Fibroblast of the aortic adventitia (primary cell): ENCODE data around the gene TSHZ2. TPM values are rescaled to one million over a fixed set of nuclear protein-coding genes. Genes with fewer than 3 reads are reported as not detected.
"Not testable (repeated sequence)": the region's sequence is repeated elsewhere in the genome, so short reads cannot be mapped to it uniquely, and the experiment has no call there.

Experiments used
- DNase-seq: peaks from one replicate; pipeline ENCODE4 v3.0.0-alpha.2; 2010; ENCODE audit warnings: low read depth
- H3K4me3 ChIP-seq: 2 replicates; pipeline ENCODE4 v1.5.1; 2011; ENCODE audit warnings: low read depth, mild to moderate bottlenecking, control low read depth, low read length, moderate library complexity
- CTCF ChIP-seq: IDR thresholded peaks from 2 replicates; pipeline ENCODE4 v1.5.1; 2011; ENCODE audit warnings: mild to moderate bottlenecking, low read length, control low read depth, inconsistent platforms; ENCODE audit not compliant: insufficient read depth
- total RNA-seq: library from RNA; depleted of rRNA; stranded (reverse); fragments of >200 nt; gene quantifications from 2 replicates; pipeline ENCODE4 v1.2.3, GENCODE V29; 2012; ENCODE audit warnings: low replicate concordance

The TSHZ2 gene
- total RNA-seq, 1 donor: 6.9 TPM

GRCh38 chr20:53463101-53463972 is 491.2 kb downstream of the TSHZ2 start:
- TF ChIP-seq CTCF: no peak
- no peak for DNase-seq
- no peak overlapping the region for H3K4me3 ChIP-seq

- H3K4me3 ChIP-seq: no peak overlapping the region
- DNase-seq: no peak
- TF ChIP-seq CTCF: no peak
Observed at GRCh38 chr20:53466279-53466678, 494.1 kb downstream of the TSHZ2 start.

GRCh38 chr20:53468587-53468986 is 496.4 kb downstream of the TSHZ2 start:
- no peak for TF ChIP-seq CTCF

GRCh38 chr20:53472859-53473258 is 500.7 kb downstream of the TSHZ2 start:
- DNase-seq: not testable (repeated sequence)

More at GRCh38 chr20:53468587-53468986, 496.4 kb downstream of the TSHZ2 start:
- H3K4me3 ChIP-seq: no peak overlapping the region
- no peak for DNase-seq

GRCh38 chr20:53480913-53481312 is 508.8 kb downstream of the TSHZ2 start:
- no peak for DNase-seq
- no peak overlapping the region for H3K4me3 ChIP-seq
- no peak for TF ChIP-seq CTCF

More at GRCh38 chr20:53472859-53473258, 500.7 kb downstream of the TSHZ2 start:
- H3K4me3 ChIP-seq: not testable (repeated sequence)

- TF ChIP-seq CTCF: no peak
- no peak overlapping the region for H3K4me3 ChIP-seq
- DNase-seq: no peak
Observed at GRCh38 chr20:53487461-53488200, 515.5 kb downstream of the TSHZ2 start.

GRCh38 chr20:53488775-53489272 is 516.7 kb downstream of the TSHZ2 start:
- no peak for DNase-seq
- TF ChIP-seq CTCF: no peak
- H3K4me3 ChIP-seq: no peak overlapping the region
